Measurements from ENCODE around the gene CSMD2.
"Not testable (repeated sequence)": the region's sequence is repeated elsewhere in the genome, so short reads cannot be mapped to it uniquely, and the experiment has no call there.

Gene CSMD2

GRCh38 chr1:33535334-33535733 is 629.7 kb downstream of the CSMD2 start:
- no peak for DNase-seq (ENCODE audit: low read depth)

GRCh38 chr1:33532936-33533335 is 632.1 kb downstream of the CSMD2 start:
- no peak for DNase-seq (ENCODE audit: low read depth)

DNA sequence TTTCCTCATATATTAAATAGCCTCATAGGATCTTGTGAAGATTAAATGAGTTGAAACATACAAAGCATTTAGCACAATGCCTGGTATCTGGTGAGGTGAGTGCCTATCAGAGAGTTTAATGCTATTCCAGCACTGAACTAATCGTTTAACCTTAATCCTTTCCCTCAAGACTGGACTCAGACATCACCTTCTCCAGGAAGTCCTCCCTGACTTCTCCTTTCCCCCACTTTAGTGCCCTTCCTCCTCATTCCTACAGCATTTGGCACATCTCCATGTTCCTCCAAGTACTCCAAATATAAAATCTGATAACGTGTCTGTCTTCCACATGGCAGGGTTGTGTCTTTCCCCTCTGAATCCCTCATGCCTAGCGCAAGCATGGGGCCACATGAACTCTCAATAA is 632.8 kb downstream of the CSMD2 start:
- DNase-seq (ENCODE audit: low read depth) = no peak

DNA sequence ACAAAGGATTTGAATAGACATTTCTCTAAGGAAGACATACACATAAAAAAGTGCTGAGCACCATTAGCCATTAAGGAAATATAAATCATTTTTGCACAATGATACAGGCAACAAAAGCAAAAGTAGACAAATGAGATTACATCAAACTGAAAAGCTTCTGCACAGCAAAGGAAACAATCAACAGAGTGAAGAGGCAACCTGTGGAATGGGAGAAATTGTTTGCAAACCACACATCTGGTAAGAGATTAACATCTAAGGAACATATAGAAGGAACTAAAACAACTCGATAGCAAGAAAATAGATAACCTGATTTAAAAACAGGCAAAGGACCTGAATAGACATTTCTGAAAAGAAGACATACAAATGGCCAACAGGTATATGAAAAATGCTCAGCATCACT is 635.1 kb downstream of the CSMD2 start:
- no peak for DNase-seq (ENCODE audit: low read depth)

DNA sequence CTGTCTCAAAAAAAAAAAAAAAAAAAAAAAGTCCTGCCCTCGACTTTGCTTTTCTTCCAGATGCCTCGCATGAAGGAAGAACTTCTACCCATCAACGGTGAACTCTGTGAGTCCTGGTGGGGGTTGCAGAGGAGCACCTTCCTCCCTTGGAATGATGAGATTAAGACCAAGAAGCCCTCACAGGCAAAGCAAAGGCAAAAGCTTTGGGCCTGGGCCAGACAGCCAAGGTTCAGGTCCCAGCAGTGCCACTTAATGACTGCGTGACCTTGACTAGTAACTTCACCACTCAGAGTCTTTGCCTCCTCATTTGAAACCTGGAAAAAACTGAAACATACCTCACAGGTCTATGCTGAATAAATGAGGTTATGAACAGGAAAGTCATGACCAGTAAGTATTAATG is 637.1 kb downstream of the CSMD2 start:
- no peak for DNase-seq (ENCODE audit: low read depth)

DNA sequence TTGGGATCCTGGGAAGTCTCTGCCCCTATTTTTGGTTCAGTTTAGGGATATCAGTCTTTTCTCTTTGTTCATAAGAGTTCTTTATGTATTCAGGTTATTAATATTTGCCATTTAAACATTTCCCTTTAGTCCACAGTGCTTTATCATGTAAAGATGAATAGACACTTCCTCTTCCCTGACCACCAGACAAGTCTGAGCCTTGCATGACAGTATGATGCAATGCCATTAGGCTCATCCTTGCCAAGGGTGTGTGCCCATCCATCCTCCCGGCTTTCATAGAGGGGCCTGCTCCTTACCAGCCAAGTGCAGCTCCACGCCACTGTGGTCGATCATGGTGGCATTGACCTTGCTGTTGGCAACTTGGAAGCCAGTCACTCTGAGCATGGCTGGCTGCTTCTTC is 640.4 kb downstream of the CSMD2 start:
- no peak for DNase-seq (ENCODE audit: low read depth)

DNA sequence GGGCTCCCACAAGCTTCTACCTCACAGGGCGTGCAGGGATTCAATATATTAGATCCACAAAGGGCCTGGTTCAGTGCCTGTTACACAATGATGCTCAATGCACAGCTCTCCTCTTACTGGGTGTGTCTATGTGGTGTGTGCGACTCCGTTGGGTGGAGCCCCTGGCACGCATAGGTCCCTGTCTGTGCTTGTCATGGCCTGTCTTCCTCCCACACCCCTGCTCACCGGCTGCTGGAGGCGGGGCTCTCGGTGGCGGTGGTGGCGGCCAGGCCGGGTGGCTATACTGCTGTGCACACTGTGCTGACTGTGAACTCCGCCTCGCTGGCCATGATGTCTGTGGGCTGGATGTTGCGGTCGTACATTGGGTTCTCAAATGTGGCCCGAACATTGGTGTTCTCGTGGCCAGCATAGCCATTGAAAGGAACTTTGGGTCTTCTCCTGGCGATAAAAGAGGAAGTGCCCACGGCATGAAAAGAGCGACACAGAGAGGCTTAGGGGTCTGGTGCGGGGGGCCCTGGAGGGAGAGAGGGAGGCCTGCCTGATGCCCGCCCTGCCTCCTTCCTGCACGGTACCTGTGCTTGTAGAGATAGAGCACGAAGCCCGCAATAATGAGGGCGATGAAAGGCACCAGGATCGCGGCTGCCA is 645.7 kb downstream of the CSMD2 start:
- DNase-seq (ENCODE audit: low read depth) = no peak

DNA sequence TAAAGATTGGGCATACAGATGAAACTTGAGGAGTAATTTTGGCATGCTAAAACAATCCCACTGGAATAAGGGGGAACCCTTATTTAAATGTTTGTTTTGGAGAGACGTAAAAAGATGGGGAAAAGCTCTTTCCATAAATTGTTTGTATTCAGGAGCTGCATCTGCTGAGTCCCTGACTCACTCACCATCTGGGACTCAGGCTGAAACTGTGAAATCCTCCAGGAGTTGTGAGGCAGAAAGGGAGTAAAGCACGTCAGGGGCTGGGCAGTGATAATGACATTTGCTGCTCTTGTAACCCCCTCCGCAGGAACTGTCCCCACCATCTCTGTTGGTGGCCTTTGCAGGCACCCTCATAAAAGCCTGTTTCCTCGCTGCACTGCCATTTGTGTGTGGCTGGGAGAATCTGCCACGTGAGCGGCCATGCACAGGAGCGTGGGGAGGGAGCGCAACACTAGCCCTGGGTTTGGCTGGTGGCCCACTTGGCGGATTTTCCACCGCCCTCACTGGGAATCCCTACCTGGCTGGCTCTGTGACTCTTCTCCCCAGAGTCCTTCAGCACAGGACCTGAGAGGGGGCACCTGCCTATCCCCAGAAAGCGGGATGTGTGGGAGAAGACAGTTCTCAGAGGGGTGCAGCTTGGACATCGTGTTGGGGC is 647.3 kb downstream of the CSMD2 start:
- no peak for DNase-seq (ENCODE audit: low read depth)

DNA sequence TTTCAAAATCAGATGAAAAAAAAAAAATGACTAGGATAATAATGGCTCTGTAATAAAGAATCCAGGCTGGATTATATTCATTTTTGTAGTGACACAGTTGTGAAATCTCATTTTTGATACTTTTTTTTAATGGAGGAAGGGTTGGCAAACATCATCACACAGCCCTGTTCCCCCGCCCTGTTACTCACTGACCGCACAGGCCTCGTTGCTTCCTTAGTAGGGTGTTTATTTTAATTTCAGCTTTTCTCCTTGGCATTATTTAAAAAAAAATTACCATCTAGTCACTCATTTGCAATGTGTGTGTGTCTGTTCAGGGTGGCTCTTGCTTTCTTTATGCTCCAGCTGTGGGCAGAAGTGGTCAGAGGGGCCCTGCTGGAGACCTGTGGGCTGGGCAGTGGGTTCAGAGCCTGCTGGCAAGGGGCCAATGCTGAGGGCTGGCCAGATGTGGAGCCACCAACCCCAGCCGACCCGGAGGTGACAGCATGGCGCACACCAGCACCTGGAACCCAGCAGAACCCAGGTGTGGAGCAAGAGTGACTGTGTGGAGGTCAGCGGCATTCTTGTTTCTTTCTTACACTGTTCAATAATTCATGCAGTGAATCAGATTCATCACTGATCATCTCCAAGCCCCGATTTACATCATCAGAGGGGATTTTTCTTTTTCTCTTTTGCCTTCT is 648.0 kb downstream of the CSMD2 start:
- DNase-seq (ENCODE audit: low read depth) = no peak

DNA sequence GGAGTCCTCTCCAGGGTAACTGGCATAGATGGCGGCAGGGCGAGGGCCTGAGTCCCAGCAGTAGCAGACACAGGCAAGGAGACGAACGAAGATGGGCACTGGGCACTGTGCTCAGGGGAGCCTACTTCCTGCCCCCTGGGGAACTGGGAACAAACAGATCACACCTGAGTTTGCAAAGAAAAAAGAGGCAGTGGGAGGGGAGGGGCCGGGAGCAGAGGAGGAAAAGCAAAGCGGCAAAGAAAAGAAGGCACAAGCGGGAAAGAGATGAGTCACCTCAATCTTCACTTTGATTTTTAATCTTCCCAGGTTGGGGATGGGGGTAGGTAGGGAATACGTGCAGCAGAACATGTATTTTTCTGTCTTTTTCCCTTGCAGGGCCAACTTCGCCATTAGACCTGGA is 648.6 kb downstream of the CSMD2 start:
- DNase-seq (ENCODE audit: low read depth) = no peak

DNA sequence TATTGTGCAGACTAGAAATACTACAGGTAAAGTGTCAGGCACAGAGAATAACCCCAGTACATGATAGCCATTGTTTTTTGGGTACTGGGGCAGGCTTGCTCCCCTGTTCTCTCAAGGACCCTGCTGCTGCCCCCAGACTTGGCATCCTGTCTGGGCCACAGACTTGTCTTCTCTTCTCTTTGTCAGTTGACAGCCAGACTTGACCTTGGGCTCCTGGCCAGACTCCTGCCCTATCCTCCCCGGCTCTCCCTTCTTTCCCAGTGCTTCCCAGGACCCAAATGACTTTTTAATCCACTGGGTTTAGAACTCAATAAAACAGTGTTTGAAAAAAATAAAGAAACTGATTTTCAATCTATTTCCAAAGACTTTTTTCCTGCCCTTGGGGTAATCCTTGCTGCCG is 649.4 kb downstream of the CSMD2 start:
- DNase-seq (ENCODE audit: low read depth) = no peak

GRCh38 chr1:33515112-33515511 is 649.9 kb downstream of the CSMD2 start:
- no peak for DNase-seq (ENCODE audit: low read depth)

DNA sequence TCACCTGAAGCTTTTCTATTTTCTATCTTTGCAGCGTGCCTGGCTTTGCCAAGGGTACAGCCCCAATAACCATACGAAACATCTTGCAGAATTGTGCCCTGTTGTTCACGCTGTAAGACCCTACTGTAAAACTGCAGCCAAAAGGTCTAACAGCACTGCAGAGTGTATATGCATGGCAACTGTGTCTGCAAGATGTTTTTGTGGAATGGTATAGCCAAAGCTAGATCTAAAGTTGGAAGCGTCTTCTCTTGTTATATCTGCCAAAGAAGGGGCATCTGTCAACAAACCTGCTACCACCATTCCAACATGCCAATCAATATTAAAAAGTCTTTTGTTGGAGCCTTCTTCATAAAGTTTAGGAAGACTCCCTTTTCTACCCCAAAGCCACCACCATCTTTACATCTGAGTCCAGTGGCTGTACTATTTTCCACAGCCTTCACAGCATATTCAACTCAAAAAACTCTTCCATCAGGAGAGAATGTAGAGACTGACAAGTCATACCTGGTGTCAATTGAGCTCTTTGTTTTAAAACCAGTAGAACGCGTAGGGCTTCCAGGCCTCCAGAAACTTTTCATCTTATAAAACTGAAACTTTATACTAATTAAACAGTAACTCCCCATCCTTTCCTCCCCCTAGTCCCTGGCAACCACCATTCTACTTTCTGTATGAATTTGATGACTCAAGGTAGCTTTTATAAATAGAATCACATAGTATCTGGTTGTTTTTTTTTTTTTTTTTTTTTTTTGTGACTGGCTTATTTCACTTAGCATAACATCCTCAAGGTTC is 652.6 kb downstream of the CSMD2 start:
- no peak for DNase-seq (ENCODE audit: low read depth)

GRCh38 chr1:33509276-33509675 is 655.8 kb downstream of the CSMD2 start:
- not testable (repeated sequence) for DNase-seq (ENCODE audit: low read depth)

DNA sequence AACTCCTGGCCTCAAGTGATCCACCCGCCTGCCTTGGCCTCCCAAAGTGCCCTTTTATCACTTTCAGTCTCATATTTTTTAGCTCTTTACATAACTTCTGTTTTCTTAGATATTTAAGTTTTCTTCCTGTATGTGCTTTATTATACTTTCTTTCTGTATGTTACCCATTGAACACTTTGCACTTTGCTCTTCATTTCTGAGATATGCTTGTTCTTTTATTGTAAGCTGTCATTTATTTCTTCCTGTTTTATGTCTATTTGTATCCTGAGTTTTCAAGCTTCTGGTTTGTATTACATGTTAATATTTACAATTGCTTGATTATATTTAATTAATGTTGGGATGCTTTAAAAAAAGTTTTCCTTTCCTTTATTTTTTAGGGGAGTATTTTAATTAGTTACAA is 656.9 kb downstream of the CSMD2 start:
- no peak for DNase-seq (ENCODE audit: low read depth)

DNA sequence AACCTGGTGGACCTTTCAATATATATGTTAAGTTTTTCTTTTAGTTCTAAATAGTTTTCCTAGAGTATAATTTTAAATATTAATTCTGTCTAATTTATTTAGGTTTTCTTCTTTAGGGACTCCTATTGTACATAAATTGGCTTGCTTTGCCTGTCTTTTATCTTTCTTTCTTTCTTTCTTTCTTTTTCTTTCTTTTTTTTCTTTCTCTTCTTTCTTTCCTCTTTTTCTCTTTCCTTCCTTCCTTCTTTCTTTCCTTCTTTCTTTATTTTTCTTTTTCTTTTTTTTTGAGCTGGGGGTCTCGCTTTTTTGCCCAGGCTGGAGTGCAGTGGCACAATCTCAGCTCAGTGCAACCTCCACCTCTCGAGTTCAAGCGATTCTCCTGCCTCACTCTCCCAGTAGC is 657.4 kb downstream of the CSMD2 start:
- no peak for DNase-seq (ENCODE audit: low read depth)

DNA sequence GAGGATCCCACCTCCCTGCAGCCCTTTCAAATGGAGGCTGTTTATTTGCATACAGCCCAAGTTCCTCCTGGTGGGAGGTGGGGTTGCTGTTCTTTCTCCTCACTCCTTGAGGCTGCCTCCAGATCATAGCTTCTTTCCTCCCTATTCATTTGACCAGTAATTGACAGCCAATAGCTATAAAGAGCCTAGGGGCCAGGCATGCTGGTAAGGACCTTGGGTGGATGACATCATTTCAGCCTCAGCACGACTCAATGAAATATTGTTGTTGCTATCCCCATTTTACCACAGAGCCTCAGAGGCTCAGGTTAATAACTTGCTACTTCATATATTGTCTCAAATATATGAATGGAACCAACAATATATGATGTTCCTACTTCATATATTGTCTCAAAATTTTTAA is 661.5 kb downstream of the CSMD2 start:
- DNase-seq (ENCODE audit: low read depth) = no peak

- DNase-seq (ENCODE audit: low read depth) = no peak
Observed at GRCh38 chr1:33502726-33503125, 662.3 kb downstream of the CSMD2 start.

GRCh38 chr1:33501774-33502173 is 663.3 kb downstream of the CSMD2 start:
- no peak for DNase-seq (ENCODE audit: low read depth)

- no peak for DNase-seq (ENCODE audit: low read depth)
Observed at GRCh38 chr1:33501309-33501708, 663.7 kb downstream of the CSMD2 start.

DNA sequence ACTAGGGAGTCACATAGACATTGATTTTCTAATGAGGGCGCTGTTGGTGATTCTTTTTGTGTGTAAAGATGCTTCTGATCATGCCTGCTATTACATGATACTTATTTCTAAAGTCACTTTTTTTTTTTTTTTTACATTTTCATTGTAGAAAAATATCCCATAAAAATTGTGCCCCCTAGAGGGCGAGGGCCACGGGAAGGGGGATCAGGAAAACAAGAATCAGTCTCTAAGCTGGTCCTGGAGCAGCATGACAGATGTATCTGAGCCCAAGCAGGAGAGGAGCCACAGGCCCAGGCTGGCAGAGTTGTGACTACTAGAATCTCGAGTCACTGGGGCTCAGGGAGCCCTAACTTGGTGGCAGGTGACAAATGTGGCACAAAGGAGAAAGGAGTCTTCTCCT is 664.5 kb downstream of the CSMD2 start:
- DNase-seq (ENCODE audit: low read depth) = no peak

DNA sequence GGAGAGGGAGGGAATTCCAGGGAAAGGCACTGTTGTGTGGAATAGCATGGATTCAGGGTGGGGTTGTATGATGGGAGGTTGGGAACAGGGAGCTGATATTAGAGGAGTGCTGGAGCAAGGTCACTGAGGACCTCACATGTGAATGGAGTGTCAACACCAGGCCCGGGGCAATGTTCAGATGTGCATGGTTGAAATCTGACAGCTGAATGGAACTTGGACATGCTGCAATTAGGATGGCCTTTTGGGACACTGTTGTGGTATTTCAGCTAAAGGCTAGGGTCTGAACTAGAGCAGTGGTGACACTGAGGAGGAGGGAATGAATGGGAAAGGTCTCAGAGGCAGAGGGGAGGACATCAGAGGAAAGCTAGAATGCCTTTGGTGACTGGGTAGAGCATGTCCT is 667.6 kb downstream of the CSMD2 start:
- DNase-seq (ENCODE audit: low read depth) = no peak

- no peak for DNase-seq (ENCODE audit: low read depth)
Observed at GRCh38 chr1:33494929-33495328, 670.1 kb downstream of the CSMD2 start.
